ENCODE results near the gene LENEP.

LENEP gene

DNA sequence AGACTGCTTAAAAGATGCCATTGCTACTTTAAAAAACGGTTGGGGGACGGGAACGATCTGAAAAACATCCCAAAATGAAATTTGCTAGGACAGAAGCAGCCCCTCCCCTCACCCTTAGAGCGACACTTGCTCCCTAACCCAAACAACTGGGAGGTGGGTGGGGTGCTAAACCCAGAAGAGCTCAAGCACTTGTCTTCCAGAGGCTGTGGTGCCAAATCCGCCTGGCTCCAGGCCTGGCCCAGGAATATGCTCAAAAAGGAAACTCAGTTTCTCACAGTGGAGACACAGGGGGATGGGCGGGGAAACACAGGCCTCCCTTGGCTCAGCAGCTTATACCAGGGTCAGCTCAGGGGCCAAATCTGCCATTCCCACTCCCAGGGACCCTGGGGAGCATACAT is 36.8 kb upstream of the LENEP start:
- Mint-ChIP-seq H3K4me1 (peaks cover 72% of the 10 kb centered on the region), H3K27me3 (no peaks in the 10 kb centered on the region), H3K4me3 (peak overlapping the region; percentile 90), H3K36me3 (ENCODE audit: low read depth) (peaks cover 6% of the 10 kb centered on the region), H3K27ac (peak overlapping the region; percentile 94), H3K9me3 (no peaks in the 10 kb centered on the region)
- DNase-seq (no peak), ATAC-seq (no peak)

DNA sequence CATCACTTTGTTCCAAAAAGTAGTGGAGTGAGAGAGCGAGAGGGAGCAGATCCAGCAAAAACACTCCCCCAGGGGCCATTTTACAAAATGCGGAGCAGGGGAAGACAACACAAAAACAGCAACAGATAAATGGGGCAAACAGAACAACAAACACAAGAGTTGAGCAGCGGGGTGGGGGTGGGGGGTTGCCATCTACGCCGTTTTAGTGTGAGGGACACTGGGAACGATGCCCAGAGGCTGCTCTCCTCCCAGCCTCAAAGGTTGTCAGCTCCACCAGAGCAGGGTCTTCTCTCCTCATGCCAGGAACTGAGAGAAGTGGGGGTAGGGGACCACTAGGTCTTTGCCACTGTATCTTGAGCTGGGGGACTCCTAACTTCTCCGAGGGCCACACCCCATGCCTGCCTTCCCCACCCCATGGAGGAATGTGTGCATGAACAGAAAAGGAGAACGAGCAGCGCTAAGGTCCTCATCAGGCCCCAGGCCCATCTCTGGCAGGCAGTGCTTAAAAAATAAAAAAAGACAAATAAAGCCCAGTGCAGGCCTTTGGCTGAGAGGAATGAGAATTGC is 36.2 kb upstream of the LENEP start:
- Mint-ChIP-seq H3K36me3 (ENCODE audit: low read depth) (peaks cover 6% of the 10 kb centered on the region), H3K27me3 (no peaks in the 10 kb centered on the region), H3K27ac (no peak overlapping the region), H3K9me3 (no peaks in the 10 kb centered on the region), H3K4me1 (peaks cover 65% of the 10 kb centered on the region), H3K4me3 (no peak overlapping the region)
- ATAC-seq (no peak), DNase-seq (no peak)

DNA sequence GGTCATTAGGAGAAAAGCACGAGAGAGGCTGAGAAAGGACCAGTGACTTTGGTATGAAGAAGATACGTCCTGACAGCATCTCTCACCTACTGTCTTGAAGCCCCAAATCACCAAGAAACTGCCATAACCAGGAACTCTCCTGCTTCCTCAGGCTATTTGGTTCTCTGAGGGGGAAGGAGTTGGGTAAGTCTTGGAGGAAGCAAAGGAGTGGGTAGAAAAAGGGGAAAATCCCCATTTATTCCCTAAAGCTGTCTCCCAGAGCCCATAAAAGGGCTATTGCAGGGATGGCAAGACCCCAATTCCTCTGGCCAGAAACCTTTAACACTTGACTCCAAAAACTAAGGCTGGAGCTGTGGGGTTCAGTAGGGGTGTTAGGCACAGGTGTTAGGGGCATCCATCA is 35.4 kb upstream of the LENEP start:
- H3K27me3 Mint-ChIP-seq, result no peaks in the 10 kb centered on the region
- H3K27ac Mint-ChIP-seq, result no peak overlapping the region
- peaks cover 62% of the 10 kb centered on the region for H3K4me1 Mint-ChIP-seq
- no peak for ATAC-seq
- DNase-seq, result no peak
- no peak overlapping the region for H3K4me3 Mint-ChIP-seq
- H3K36me3 Mint-ChIP-seq (ENCODE audit: low read depth), result peaks cover 8% of the 10 kb centered on the region
- H3K9me3 Mint-ChIP-seq, result no peaks in the 10 kb centered on the region

DNA sequence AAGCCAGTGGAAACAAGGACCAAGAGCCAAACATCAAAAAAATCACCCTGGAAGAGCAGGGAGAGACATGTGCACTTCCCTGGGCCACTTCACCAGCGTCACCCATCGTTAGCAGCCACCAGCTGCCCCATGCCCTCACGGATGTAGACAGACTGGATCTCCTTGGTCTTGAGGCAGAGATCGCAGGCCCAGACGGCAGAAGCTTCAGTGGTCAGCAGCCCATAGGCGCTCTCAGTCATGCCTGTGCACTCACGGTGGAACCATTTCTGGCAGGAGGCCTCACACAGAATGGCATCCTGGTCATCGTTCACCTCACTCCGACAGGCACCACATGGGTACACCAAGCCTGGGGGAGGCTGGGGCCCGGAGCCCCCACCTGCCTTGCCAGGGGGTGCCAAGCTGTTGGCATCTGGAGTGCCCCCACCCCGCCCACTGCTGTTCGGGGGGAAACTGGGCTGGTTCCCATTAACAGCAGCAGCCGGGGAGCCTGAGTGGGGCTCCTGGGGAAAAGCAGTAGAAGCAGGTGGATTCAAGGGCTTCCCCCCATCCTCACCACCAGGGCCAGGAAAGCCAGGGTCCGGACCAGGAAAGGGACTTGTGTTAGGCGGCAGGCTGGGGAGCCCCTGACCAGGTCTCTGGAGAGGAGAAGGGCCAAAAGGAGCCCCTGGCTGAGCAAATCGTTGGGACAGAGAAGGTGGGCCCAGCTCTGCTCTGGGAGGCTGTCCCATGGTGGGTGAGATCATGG is 34.5 kb upstream of the LENEP start:
- peak overlapping the region; percentile 11 for H3K27ac Mint-ChIP-seq
- no peak for DNase-seq

DNA sequence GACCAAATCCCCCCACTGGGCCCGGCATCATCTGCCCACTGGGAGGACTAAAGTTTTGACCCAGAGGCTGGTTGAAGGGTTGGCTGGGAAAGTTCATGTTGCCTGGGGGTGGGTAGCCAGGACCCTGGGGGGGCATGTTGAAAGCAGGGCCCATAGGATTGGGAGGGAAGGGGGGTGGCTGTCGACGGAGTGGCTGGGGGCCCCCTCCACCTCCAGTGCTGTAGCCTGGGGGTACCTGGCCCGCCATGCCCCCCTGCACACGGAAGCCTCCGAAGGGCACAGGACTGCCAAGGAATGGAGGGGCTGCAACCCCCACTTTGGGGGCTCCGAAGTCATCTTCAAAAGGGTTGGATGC is 34.0 kb upstream of the LENEP start:
- H3K27ac Mint-ChIP-seq, result no peak overlapping the region
- H3K27me3 Mint-ChIP-seq, result no peaks in the 10 kb centered on the region
- H3K4me1 Mint-ChIP-seq, result peaks cover 52% of the 10 kb centered on the region
- H3K4me3 Mint-ChIP-seq, result peak overlapping the region; percentile 4
- DNase-seq (no peak), ATAC-seq (no peak)
- H3K36me3 Mint-ChIP-seq (ENCODE audit: low read depth), result peaks cover 13% of the 10 kb centered on the region
- H3K9me3 Mint-ChIP-seq, result no peaks in the 10 kb centered on the region

More for the DNA sequence above, 34.5 kb upstream of the LENEP start:
- H3K9me3 Mint-ChIP-seq, result no peaks in the 10 kb centered on the region
- no peak for ATAC-seq
- H3K4me1 Mint-ChIP-seq, result peaks cover 56% of the 10 kb centered on the region
- peaks cover 11% of the 10 kb centered on the region for H3K36me3 Mint-ChIP-seq (ENCODE audit: low read depth)
- no peaks in the 10 kb centered on the region for H3K27me3 Mint-ChIP-seq
- H3K4me3 Mint-ChIP-seq, result peak overlapping the region; percentile 36

DNA sequence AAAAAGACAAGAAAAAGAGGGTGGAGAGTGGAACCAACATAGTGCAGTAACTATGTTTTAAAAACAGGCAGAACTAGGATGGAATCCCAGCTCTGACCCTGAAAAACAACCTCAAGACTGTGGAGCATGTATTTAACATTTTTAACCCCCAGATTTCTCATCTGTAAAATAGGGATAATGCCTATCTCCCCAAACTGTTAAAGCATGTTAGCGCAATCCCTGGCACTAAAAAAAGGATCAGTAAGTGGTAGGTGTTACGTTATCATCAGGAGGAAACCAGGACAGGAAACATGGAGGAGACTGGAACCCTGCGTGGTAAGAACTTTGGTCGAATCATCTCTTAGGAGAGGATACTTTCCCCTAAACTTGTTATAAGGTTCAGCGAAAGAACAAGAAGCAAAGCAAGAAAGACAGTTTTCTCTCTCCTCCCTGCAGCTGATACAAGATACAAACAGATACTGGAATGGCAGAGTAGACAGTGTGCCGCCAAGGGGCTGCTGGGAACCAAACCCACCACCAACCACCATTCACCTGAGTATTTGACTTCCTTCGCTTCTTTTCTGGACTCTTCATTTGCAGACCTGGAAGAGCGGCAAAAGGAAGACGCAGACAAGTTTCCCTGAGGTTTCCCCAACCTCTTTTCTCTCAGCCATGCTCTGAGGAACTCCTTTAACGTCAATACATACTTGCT is 32.8 kb upstream of the LENEP start:
- Mint-ChIP-seq H3K27ac (peak overlapping the region; percentile 87), H3K27me3 (no peaks in the 10 kb centered on the region), H3K4me3 (peak overlapping the region; percentile 95), H3K4me1 (peaks cover 40% of the 10 kb centered on the region), H3K36me3 (ENCODE audit: low read depth) (peaks cover 18% of the 10 kb centered on the region), H3K9me3 (no peaks in the 10 kb centered on the region)
- DNase-seq (no peak), ATAC-seq (no peak)

DNA sequence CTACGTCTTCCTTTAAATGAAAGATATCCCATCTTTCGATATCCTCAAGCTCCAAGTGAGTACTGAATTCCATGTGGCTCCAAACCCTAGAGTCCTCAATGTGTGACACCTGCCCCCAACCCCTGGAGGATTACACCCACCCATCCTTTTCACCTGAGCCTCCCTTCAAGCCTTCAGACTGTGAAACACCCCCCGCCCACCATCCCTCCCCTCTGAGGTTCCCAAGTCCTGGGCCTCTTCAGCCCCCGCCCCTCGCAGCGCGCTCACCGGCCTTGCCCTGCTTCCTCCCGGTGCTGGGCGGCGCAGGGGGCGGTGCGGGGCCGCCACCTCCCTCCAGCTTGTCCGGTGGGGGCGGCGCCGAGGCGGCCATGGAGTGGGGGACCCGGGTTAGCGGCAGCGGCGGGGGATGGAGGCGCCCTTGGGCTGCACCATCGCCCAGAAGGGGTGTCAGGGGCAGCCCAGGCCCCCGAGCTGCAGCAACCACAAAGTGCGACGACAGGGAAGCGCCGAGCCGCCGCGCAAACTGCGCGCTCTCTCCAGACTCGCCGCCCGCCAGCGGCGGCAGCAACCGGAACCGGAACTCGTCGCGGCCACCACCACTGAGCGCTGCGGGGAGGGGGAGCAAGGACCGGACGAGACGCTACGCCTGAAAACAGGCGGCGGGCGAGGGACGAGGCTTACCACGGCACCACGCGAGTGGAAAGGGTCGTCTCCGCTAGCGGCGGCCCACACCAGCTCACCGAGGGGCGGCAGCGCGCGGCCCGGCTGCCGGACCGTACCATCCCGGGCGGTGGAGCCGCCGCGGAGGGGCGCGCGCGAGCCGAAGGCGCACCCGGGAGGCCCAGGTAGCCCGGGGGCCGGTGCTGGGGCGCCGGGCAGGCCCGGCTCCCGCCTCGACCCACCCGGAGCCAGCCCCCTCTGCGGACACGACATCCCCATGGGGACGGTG is 31.9 kb upstream of the LENEP start, which contains the start of gene PYGO2:
Gene PYGO2, minus strand, starts transcription at position 576 of the 949 bp plus-strand sequence. Its CDS starts 206 bp downstream, at position 370.
- H3K4me1 Mint-ChIP-seq, result peaks cover 32% of the 10 kb centered on the region

DNA sequence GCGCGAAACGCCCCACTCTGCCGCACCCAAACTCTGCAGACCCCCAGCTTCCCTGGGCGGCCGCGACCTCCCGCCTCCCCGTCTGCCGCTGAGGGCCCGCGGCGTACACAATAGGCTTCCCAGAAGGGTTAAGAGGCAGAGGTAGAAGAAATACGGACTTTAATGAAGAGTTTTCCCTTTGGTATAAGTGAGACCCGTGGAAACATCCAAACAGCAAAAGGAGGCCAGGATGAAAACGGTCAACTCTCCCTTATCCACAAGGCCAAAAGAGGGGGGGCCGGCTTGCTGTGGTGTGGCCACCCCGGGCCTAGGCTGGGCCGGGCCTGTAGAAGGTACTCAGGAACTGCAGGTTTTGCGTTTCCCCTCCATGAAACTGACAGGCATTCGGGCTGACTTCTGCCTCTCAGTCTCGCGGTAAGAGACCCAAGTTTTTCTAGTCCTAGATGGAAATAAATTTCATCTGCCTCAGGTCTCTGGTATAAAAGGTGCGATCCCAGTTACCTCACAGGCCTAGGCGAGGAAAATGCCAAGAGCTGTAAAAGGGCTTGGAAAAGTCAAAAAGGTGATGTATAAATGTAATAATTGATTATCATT is 31.1 kb upstream of the LENEP start:
- peak overlapping the region; percentile 90 for H3K27ac Mint-ChIP-seq
- no peaks in the 10 kb centered on the region for H3K27me3 Mint-ChIP-seq
- peaks cover 27% of the 10 kb centered on the region for H3K4me1 Mint-ChIP-seq
- H3K36me3 Mint-ChIP-seq (ENCODE audit: low read depth), result peaks cover 21% of the 10 kb centered on the region
- ATAC-seq (no peak), DNase-seq (peak; percentile 33)
- H3K4me3 Mint-ChIP-seq, result peak overlapping the region; percentile 95
- H3K9me3 Mint-ChIP-seq, result no peaks in the 10 kb centered on the region

More for the DNA sequence above, 31.9 kb upstream of the LENEP start, which contains the start of gene PYGO2:
- ATAC-seq, result peak; percentile 85
- peak; percentile 86 for DNase-seq
- Mint-ChIP-seq H3K9me3 (no peaks in the 10 kb centered on the region), H3K36me3 (ENCODE audit: low read depth) (peaks cover 21% of the 10 kb centered on the region), H3K27ac (peak within 1 kb of the TSS; percentile 90), H3K4me3 (peak within 1 kb of the TSS; percentile 95), H3K27me3 (no peaks in the 10 kb centered on the region)

DNA sequence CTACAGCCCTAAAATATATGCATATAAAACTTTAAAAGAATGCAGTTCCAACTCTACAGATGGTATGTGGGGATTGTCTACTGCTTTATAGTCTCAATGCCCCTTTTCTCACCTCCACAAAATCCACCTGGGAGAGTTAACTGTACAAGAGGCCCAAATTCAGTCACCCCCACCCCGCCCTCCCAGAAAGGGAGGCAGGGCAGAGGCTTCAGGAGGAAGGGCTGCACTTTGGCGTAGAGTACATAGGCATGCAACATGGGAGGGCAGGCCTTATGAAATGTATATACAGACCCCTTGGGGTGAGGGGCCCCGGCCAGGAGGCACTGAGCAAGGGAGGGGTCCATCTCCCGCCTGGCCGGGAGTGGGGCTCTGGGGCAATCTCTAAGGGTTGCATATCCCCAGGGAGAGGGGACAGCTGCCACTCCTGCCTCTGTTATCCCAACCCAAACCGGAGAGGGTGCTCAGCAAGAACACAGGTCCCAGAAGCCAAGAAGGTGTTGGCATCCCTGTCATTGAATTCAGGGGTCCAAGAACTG is 30.5 kb upstream of the LENEP start:
- Mint-ChIP-seq H3K27me3 (no peaks in the 10 kb centered on the region), H3K4me3 (peak overlapping the region; percentile 95), H3K4me1 (peaks cover 27% of the 10 kb centered on the region), H3K9me3 (no peaks in the 10 kb centered on the region), H3K36me3 (ENCODE audit: low read depth) (peaks cover 21% of the 10 kb centered on the region), H3K27ac (peak overlapping the region; percentile 90)
- no peak for DNase-seq
- no peak for ATAC-seq

DNA sequence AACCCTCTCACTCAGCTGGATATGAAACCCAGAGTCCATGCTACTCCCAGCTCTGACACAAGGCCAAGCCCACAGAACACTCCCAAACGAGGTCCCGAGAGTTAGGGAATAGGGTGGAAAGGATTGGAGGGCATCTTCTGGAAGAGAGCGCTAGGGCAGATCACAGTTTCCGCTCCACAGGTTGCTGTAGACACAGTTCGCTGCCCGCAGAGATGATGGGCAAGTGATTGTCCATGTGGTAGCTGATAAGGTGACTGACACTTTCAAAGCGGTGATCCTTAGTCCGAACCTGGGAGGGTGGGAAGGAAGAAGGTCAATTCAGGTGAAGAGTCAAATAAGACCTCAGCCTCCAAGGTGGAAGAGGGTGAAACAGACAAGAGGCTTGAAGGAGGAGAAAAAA is 29.7 kb upstream of the LENEP start:
- peaks cover 23% of the 10 kb centered on the region for H3K4me1 Mint-ChIP-seq
- H3K36me3 Mint-ChIP-seq (ENCODE audit: low read depth), result peaks cover 21% of the 10 kb centered on the region
- H3K9me3 Mint-ChIP-seq, result no peaks in the 10 kb centered on the region
- DNase-seq (no peak), ATAC-seq (no peak)
- no peaks in the 10 kb centered on the region for H3K27me3 Mint-ChIP-seq
- H3K27ac Mint-ChIP-seq, result no peak overlapping the region
- H3K4me3 Mint-ChIP-seq, result no peak overlapping the region

DNA sequence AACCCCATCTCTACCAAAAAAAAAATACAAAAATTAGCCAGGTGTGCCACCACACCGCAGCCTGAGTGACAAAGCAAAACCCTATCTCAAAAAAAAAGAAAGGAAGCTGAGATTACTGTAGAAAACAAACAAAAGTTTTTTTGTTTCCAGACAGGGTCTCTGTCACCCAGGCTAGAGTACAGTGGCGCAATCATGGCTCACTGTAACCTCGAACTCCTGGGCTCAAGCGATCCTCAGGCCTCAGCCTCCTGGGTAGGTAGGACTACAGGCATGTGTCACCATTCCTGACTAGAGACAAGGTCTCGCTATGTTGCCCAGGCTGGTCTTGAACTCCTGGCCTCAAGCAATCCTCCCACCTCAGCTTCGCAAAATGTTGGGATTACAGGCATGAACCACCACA is 29.0 kb upstream of the LENEP start:
- Mint-ChIP-seq H3K9me3 (no peaks in the 10 kb centered on the region), H3K4me3 (no peak overlapping the region), H3K36me3 (ENCODE audit: low read depth) (peaks cover 21% of the 10 kb centered on the region), H3K27me3 (no peaks in the 10 kb centered on the region), H3K27ac (peak overlapping the region; percentile 56), H3K4me1 (peaks cover 24% of the 10 kb centered on the region)
- no peak for DNase-seq
- no peak for ATAC-seq

DNA sequence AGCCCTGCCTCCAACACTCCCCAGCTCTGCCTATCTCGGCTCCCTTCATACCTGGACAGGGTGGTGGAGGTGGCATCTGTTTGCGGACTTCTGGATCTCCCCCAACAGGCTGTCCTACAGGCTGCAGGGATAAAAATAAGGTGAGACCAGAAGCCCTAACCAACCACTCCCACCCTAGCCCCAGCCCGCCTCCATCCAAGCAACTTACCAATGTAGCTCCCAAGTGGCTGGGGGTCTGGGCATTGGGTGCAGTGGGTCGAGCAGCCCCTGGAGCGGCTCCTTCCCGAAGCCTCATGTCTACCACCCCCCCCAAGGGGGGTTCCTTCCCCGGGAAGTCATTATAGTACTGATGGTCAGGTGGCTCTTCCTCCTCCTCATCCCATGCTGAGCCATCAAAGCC is 27.3 kb upstream of the LENEP start:
- no peak for ATAC-seq
- H3K4me3 Mint-ChIP-seq, result no peak overlapping the region
- H3K9me3 Mint-ChIP-seq, result no peaks in the 10 kb centered on the region
- H3K36me3 Mint-ChIP-seq (ENCODE audit: low read depth), result peaks cover 15% of the 10 kb centered on the region
- peaks cover 21% of the 10 kb centered on the region for H3K4me1 Mint-ChIP-seq
- H3K27ac Mint-ChIP-seq, result no peak overlapping the region
- DNase-seq, result no peak
- no peaks in the 10 kb centered on the region for H3K27me3 Mint-ChIP-seq

DNA sequence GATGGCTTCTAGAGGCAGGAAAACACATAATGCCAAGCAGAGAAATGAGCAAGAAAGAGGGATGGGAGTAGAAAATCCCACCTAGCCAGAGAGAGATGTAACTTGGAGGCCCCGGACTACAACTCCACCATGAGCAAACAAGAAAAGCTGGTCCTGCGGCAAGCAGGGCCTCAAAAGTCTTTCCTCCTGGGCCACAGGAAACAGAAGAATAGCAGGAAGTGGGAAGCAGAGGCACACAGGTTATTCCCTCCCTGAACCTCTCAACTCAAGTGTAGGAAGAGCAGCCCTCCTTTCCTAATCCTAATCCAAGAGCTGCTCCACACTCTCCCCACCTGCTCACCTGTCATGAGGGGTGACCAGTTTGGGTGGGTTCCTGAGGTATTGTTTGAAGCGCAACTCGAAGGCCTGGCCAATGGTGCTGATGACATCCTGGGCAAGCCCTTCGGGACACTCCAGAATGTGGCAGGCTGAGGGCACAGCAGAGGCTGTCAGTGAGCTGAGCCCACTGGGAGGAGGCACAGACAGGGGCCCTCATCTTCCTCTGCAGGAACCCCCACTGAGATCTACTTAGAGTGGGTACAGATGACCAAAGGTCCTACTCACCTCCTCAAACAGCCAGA is 25.9 kb upstream of the LENEP start:
- DNase-seq (no peak), ATAC-seq (no peak)
- peaks cover 30% of the 10 kb centered on the region for H3K4me1 Mint-ChIP-seq
- no peaks in the 10 kb centered on the region for H3K9me3 Mint-ChIP-seq
- no peaks in the 10 kb centered on the region for H3K27me3 Mint-ChIP-seq
- H3K27ac Mint-ChIP-seq, result no peak overlapping the region
- peaks cover 15% of the 10 kb centered on the region for H3K36me3 Mint-ChIP-seq (ENCODE audit: low read depth)
- H3K4me3 Mint-ChIP-seq, result no peak overlapping the region
